Skeletal muscle cell (primary cell): ENCODE results near the gene DOC2A.
"Not testable (repeated sequence)": the region's sequence is repeated elsewhere in the genome, so short reads cannot be mapped to it uniquely, and the experiment has no call there.

Experiments used
- DNase-seq: peaks from one replicate; pipeline ENCODE4 v3.0.0-alpha.2; 2010; ENCODE audit warnings: low read depth
- H3K4me3 ChIP-seq: 2 replicates; pipeline ENCODE4 v1.5.1; 2011; ENCODE audit warnings: low read depth, mild to moderate bottlenecking, control low read depth, low read length, moderate library complexity

The DOC2A gene

DNA sequence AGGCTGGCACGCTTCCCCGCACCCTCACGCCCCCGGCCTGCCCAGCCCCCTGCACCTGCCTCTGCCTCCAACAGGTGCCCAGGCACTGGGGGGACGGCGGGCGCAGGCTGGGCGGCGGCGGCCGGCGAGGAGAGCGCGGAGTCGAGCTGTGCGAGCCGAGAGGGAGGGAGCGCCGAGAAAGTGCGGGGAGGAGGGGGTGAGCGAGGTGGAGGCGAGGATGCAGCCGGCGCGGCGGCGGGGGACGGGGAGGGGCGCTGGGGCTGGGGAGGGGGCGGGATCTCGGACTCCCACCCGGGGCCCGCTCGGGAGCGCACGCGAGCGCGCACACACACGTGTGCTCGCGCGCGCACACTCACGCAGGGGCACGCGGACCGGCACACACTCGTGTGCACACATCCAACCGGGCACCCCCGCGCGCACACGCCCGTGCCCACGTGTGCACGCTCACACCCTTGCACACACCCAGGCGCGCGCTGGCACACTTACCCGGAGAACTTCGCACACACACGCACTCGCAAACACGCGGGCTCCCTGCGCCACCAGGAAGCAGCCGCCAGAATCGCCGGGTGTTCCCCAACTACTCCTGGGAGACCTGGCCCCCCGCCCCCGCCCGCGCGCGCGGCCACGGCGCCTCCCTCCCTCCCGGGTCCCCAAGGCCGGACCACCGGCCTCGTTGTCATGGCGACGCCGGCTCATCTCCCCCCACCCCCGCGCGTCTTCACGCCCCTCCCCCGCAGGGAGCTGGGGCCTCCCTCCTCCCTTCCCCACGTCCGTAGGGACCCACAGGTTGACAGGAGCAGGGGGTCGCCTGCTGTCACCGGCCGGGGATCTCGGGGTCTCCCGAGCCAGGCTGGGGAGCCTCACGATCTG is at the start of gene DOC2A:
Gene DOC2A, minus strand, starts transcription at position 184 of the 870 bp plus-strand sequence. CDS start 805 bp downstream, outside the sequence.
- DNase-seq: no peak
- peak within 1 kb of the TSS; percentile 51 for H3K4me3 ChIP-seq

DNA sequence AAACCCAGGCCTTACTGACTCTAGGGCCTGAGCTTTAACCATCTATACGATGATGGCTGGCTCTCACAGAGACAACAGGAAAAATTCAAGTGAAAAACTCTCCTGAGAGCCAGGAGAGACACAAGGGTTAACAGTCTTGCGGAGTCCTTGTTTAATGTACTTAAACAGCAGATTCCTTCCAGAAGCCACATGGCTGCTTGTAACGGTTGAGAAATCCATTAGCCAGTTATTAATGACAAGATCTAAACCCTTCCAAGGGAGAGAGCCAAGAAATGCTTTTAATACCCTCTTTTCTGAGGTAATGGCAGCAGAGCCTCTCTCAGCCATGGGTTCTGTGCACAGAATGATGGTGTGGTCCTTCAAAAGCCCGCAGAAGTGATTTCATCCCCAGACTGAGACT is 49.5 kb upstream of the DOC2A start:
- H3K4me3 ChIP-seq: no peak overlapping the region
- DNase-seq: no peak

DNA sequence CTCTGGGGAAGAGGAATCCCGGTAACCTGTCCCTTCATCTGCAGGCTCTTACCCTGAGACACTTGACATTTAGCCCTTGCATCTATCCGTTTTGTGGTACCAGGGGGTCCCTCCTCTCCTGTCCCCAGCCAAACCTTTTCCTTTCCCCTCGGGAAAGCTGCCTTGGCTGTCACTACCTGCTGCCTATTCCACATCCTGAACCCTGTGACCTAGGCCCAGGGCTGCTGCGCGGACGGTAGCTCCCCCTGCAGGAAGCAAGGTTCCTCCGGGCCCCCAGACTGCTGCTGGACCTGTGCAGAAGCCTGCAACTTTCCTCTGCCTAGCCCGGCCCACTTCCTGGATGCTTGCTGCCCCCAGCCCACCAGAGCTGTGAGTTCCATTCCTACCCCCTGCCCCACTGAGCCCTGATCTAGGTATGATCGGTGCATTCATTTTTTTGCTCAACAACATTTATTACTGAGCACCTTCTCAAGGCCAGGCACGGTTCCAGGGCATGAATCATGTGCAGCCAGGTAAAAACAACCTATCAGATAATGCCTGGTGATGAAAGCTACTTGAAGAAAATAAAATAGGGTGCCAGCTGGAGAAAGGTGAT is 44.2 kb upstream of the DOC2A start:
- H3K4me3 ChIP-seq: no peak overlapping the region

DNA sequence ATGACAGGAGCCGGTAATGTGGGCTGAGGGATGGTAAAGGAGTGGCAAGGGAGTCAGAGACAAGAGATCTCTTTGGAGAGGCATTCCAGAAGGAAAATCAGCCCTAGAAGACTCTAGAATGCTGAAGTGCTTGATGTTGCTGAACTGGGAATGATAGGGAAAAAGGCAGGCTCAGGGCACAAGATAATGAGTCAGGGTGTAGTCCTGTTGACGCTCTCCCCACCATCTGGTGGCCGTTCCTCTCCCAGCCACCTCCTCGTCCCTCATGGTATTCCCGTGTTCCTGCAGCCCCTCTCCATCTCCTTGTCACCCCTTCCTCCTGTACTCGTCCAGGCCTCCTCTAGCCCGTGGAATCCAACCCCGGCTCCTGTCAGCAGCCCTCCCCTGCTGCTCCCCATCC is 43.6 kb upstream of the DOC2A start:
- DNase-seq: no peak
- H3K4me3 ChIP-seq: no peak overlapping the region

More for the DNA sequence above, 44.2 kb upstream of the DOC2A start:
- no peak for DNase-seq

DNA sequence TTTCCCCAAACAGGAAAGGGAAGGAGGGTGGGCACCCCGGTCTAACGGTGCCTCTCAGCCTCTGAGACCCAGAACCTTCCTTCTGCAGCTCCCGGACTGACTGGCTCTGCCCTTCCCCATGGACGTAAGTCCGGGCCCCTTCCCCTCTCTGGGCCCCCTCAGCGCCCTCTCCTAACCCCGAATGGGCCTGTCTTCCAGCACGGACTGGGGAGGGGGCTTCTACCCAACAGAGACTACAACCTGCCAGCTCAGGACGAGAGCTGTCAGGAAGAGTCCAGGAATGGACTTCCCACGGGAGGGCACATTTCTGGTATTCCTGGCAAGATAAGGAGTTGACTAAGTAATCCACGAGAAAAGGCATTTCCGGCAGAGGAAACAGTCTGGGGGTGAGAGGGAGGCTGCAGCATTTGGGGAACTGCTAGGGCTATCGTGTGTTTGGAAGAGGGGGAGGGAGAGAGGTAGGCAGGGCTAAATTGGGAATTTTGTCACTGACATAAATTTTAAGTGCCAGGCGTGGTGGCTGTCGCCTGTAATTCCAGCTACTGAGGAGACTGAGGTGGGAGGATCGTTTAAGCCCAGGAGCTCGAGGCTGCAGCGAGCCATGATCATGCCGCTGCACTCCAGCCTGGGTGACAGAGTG is 42.7 kb upstream of the DOC2A start:
- H3K4me3 ChIP-seq: peak overlapping the region; percentile 76
- no peak for DNase-seq

DNA sequence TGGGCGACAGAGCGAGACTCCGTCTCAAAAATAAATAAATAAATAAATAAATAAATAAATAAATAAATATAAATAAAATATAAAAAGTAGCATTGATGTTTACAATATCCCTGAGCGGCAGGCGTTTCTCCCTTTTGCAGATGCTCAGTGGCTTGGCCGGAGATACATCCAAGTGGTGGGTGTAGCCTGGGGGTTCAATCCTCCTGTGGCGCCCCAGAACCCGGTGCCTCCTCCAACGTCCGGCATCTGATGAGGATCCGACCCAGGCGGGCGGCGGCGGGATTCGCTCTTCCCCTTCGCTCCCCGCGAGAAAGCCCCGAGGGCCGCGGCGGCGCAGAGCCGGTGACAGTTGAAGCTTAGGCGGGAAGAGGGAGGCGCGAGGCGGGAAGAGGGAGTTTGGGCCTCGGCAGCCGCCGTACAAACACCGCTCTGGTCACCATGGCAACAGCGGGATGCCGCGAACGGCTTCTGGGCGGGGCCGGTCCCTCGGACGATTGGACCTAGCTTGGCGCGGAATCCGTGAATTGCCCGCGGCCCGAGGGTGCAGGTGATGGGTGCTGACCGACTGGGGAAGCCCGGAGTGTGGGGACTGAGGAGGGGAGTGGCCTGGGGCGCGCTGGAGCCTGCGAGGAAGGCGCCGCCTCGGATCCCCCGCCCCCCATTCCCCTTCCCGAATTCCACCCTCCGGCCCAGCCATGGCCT is 42.0 kb upstream of the DOC2A start:
- peak overlapping the region; percentile 76 for H3K4me3 ChIP-seq
- peak; percentile 62 for DNase-seq

DNA sequence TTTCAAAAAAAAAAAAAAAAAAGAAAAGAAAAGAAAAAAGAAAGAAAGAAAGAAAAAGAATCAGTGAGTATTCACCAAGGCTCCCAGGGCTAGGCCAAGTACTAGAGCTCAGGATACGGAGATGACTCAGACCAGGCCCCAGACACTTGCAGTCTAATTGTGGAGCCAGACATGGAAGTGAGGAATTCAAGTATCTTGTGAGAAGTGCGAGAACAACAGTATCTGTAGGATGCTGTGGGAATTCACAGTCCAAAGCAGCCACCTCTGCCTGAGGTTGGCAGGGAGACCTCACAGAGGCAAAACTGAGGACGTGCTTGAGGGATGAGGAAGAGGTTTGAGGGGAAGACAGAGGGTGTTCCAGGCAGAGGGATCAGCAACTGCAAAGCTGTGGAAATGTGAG is 40.7 kb upstream of the DOC2A start:
- no peak overlapping the region for H3K4me3 ChIP-seq
- DNase-seq: no peak

DNA sequence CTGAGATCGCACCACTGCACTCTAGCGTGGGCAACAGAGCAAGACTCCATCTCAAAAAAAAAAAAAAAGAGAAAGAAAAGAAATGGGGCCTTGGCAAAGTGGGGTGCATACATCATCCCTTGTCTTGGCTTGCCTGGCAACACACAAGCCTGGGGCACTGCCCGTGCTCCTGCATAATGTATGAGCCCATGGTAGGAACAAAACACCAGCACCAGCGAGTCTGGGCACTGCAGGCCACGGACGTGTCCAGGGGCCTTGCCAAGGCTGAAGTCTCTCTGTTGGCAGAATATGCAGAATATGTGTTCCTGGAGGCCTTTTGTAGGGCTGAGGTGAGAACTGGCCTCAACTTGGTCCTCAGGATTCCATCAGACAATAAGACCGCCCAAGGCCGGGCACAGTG is 39.0 kb upstream of the DOC2A start:
- no peak overlapping the region for H3K4me3 ChIP-seq
- DNase-seq: no peak

DNA sequence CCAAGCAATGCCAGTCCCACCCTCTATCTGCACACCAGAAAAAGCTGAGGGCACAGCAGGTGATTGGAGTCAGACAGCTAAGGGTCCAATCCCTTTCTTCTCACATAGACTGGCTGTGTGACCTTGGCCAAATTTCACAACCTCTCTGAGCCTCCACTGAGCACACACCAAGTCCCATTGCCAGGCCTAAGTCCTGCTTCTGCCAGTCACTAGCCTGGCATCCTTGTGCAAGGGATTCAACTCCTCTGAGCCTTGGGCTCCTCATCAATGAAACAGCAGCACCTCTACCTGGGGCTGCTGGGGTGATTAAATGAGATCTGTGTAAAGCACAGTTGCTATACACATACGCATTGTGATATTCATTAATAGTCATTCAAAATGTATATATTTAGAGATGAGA is 35.8 kb upstream of the DOC2A start:
- no peak overlapping the region for H3K4me3 ChIP-seq
- no peak for DNase-seq

DNA sequence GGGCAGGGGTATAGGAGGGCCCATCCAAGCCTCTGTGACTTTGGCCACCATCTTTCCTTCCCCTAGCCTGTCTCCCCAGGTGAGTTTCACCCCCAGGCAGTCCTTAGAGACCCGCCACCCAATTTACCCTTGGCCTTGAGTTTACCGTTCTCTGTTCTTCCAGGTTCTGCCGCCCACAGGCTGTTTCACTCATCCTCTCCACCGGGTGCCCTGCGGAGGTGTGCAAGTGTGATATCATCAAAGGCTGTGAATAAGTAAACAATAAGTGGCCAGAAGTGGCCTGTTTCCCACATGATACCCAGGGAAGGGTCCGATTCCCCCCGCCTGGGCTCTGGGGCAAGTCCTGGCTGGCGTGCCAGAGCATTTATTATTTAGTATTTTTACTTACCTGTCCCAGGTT is 35.4 kb upstream of the DOC2A start:
- no peak overlapping the region for H3K4me3 ChIP-seq
- DNase-seq: no peak

DNA sequence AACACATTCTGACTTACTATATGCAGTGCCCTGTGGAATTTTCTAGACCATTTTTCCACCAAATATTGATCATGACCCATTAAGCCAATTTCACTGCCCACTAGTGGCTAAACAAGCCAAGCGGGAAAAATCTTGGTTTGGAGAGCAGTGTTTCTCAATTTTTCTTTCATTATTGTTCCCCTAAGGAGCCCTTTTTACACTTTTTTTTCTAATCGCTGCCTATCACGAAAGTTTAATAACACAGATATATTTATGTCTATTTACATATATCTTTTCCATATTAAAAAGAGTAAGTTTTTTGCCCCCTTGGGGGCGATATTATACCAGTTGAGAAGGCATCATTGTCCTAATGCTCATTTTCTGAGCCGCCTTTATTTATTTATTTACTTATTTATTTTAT is 31.0 kb upstream of the DOC2A start:
- no peak for DNase-seq
- no peak overlapping the region for H3K4me3 ChIP-seq

DNA sequence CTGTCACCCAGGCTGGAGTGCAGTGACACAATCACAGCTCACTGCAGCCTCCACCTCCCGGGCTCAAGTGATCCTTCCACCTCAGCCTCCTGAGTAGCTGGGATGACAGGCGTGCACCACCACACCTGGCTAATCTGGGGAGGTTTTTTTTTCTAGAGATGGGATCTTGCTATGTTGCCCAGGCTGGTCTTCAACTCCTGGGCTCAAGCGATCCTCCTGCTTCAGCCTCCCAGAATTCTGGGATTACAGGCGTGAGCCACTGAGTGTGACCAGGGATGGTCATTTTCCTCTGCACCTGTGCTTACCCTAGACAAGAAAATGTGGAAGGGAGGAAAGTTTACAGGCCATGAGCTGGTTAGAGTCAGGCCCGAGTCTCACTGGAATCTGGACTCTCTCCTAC is 29.9 kb upstream of the DOC2A start:
- H3K4me3 ChIP-seq, DNase-seq: not testable (repeated sequence)

DNA sequence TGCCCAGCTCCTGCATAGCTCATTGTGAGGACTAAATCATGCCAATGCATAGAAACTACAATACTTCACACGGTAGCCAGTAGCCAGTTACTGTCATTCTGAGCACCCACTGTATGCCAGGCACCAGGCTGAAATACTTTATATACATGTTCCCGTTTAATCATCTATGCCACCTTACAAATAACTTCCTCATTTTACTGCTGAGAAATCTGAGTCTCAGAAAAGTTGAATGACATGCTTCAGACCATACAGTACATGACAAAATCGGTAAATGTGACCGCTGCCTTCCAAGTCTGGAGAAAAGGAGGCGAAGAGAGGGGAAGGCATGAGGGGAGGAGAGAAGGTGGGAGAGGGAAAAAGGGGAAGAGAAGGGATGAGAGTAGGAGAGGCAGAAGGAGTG is 29.4 kb upstream of the DOC2A start:
- H3K4me3 ChIP-seq: no peak overlapping the region
- no peak for DNase-seq

DNA sequence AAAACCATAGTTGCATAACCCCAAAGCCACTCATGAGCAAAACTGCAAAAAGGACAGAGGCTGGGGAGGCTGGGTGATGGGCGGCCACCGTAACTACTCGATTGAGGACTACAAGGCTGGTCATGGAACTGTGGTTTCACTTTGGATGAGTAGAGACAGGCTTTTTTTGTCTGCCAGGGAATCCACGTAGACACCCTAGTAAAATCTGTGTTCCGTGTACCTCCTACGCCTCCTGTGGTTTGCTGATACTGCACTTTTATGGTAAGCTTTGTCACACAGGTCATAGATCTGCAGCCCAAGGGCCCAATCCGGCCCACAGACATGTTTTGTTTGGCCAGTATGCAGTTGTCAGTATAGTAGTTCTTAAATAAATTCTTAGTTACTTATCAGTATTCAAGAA is 22.4 kb upstream of the DOC2A start:
- no peak overlapping the region for H3K4me3 ChIP-seq
- DNase-seq: no peak

DNA sequence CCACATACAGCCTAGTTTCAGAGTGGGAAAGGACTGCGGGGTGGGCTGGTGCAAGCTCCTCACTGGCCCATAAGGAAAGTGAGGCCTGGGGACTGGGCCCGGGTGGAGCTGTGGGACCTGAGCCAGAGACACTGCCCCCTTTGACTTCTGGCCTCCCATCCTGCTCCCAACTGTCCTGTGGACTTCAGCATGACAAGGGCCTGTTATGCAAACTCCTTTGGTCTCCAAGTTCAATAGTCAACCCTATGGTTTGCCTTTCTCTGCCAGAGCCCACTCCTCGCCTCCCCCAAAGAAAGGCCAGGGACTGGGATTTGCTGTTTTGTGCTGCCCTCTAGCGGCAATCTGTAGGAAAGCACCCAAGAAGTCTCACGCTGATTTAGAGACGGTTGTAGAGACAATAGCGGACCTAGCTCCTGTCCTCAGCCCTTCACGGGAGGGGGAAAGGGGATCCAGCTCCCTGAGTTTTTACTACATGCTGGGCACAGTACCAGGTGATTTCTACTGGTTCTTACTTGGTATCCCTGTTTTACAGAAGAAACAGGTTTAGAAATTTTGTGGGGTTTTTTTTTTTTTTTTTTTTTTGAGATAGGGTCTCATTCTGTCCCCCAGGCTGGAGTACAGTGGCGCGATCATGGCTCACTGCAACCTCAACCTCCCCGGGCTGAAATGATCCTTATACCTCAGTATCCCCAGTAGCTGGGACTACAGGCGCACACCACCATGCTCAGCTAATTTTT is 21.4 kb upstream of the DOC2A start:
- peak; percentile 12 for DNase-seq
- no peak overlapping the region for H3K4me3 ChIP-seq

DNA sequence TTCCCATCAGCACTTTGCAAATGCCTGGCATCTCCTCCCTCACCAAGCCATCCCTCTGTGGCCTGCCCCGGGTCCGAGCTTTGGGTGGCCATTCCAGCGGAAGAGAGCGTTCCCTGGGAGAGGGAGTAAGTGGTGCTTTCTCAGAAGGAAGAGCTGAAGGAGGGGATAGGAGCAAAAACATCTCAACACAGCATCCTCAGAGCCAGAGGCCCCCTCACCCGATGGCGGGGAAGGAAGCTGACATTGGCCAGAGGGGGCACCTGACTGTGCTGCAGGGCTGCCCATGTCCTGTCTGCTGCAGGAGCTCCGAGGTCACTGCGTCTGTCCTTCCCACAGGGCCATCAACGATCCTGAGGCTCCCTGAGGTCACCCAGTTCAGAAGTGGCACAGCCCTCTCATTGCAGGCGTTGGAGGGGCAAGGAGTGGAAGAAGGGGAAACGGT is 20.7 kb upstream of the DOC2A start:
- H3K4me3 ChIP-seq: peak overlapping the region; percentile 23
- no peak for DNase-seq

DNA sequence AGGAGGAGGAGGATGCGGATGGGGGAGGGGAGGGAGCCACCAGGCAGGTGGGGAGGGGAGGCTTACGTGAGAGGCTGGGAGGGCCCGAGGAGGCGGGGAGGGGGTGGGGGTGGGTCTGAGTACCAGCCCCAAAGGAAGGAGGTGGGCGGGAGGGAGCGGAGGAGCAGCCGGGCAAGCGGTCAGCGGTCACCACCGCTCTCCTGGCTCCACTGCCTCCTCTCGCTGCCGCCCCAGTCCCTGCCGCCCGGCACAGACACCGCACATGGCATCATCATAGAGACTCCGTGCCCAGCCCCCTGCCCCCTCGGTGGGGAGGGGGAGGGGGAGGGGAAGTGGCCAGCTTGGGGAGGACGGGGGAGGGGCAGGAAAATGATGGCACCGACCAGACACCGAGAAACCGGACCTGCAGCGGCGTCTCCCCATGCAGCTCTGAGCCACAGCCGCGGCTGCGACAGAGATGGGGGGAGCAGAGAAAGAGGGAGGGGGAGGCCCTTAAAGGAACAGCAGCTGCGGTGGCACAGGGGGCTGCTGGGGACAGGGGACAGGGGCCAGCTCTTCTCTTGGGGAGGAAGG is 20.1 kb upstream of the DOC2A start, which contains the start of gene TLCD3B:
Gene TLCD3B, minus strand, starts transcription at position 431 of the 573 bp plus-strand sequence. CDS start 744 bp downstream, outside the sequence.
- no peak for DNase-seq

DNA sequence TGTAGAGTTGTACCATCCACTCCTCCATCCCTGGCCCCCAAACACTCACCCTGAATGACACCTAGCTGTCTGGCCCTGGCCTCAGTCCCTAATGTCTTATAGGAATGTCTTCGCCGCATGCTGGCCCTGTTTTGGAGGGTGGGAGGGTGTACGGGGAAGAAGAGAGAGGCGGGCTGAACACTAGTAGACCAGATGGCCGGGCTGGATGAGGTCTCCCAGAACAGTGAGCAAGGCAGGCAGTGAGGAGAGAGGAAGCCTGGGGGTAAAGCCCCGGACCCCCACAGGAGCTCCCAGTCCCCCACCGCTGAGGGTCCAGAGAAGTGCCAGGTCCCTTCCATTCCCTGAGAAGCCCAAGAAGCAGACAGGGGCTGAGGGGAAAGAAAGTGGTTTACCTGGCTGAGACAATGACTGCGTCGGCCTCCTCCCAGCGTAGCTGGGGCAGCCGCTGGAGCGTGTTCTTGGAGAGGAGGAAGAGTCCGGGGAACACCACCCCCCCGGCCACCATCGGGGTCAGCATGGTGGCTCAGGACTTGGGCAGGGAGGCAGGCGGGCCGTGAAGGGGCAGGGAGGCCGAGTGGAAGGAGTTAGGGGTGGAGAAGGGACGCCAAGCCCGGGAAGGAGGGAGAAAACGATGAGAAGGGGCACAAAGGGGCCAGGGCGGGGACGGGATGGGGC is 19.3 kb upstream of the DOC2A start:
- no peak for DNase-seq

More for the DNA sequence above, 20.1 kb upstream of the DOC2A start, which contains the start of gene TLCD3B:
- H3K4me3 ChIP-seq: peak within 1 kb of the TSS; percentile 23

More for the DNA sequence above, 19.3 kb upstream of the DOC2A start:
- H3K4me3 ChIP-seq: no peak overlapping the region
